ENCODE results near the gene PDK2.

DNA sequence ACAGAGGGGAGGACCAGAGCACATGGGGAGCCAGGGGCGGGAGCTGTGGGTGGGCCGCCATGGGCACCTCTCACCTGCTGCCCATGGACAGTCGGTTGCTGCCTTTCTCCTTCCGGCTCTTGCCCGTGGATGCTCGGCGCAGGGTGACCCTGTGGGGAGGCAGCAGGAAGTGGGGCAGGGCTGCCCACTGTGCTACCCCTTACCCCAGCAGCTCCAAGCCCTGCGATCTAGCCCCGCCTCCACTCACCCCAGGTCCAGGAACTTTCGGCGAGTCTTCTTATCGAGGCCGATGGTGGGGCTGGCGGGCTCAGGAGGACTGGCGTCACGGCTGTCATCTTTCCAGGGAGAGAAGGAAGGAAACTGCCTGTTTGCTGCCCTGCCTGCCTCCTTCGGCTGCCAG, 20.6 kb downstream of the PDK2 start:
- TF ChIP-seq EZH2 (IDR thresholded peaks at IDR 0.05; ENCODE audit: insufficient read depth, poor library complexity, severe bottlenecking) (no peak), EZH2phosphoT487 (IDR thresholded peaks at IDR 0.05; ENCODE audit: insufficient read depth, low read depth) (no peak)

Measured in GM23248 (cell line).